Measurements from ENCODE around the gene CROCC2.

- TF ChIP-seq CTCF (conservative IDR thresholded peaks at IDR 0.05) (no peak), ZFX (IDR thresholded peaks at IDR 0.05) (no peak)
Observed at GRCh38 chr2:240916571-240917008, 10.5 kb downstream of the CROCC2 start.
